NB4 (cell line): ENCODE measurements around the gene GNAI2.

Experiments used
- CTCF ChIP-seq: IDR thresholded peaks from one replicate; pipeline ENCODE4 v1.5.1; 2012; ENCODE audit warnings: low read depth, low read length
- MAX ChIP-seq: IDR thresholded peaks from 2 replicates; pipeline ENCODE4 v1.6.1; 2011; ENCODE audit warnings: low read depth, low read length
- POLR2A ChIP-seq: IDR thresholded peaks from 2 replicates; pipeline ENCODE4 v1.6.1; 2011; ENCODE audit warnings: mild to moderate bottlenecking; ENCODE audit not compliant: insufficient read length; ENCODE audit errors: extremely low read depth

DNA sequence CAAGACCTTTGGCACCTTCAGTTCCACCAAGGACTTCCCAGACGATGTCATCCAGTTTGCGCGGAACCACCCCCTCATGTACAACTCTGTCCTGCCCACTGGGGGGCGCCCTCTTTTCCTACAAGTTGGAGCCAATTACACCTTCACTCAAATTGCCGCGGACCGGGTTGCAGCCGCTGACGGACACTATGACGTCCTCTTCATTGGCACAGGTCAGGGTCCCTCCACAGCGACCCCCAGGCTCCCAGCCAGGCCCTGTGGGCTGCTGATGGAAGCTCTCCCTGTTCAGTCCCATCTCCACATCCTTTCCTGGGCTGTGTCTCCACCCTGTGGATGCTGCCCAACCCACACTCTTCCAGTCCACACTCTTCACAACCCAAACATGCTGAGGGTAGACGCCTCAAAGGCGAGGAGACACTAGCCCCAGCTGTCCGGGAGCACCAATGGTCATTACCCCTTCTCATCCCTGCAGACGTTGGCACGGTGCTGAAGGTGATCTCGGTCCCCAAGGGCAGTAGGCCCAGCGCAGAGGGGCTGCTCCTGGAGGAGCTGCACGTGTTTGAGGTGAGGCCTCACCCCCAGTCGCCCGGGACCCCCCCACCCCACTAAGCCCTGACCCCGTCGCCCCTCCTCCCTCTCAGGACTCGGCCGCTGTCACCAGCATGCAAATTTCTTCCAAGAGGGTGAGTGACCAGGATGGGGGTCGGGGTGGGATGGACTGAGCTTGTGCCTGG, 38.5 kb downstream of the GNAI2 start:
- TF ChIP-seq MAX: no peak
- TF ChIP-seq CTCF: peak; percentile 79
- TF ChIP-seq POLR2A: no peak
